GM18951 (cell line): ENCODE measurements around the gene SCML1.

ENCODE experiments used
- POLR2A ChIP-seq: IDR thresholded peaks from 4 replicates; pipeline ENCODE4 v1.6.1; 2011; ENCODE audit warnings: mild to moderate bottlenecking; ENCODE audit not compliant: insufficient read length, insufficient read depth; ENCODE audit errors: extremely low read depth
- in situ Hi-C: fragments of 300-500 bp; cut with MboI; formaldehyde crosslinking; loops from one replicate; pipeline ENCODE4 v1.12.0; 2022; ENCODE audit warnings: low sequenced_read_pairs, mixed read lengths, inconsistent platforms; ENCODE audit not compliant: unreplicated experiment

SCML1 gene

GRCh38 chrX:17736856-17737709 lies at the start of gene SCML1:
Gene SCML1 (plus strand): TSS chrX:17737493. CDS start chrX:17744187, 6,694 bp downstream.
- TF ChIP-seq POLR2A = no peak
- in situ Hi-C loops = no loop called here

GRCh38 chrX:17687648-17688047 lies 49.6 kb upstream of the SCML1 start:
- in situ Hi-C loops = loop anchor here (25.0 kb wide), 2 partner anchors 150 to 450 kb away; no protein-coding TSS in a partner anchor
- TF ChIP-seq POLR2A = no peak

GRCh38 chrX:17689971-17690409 lies 47.3 kb upstream of the SCML1 start:
- no peak for TF ChIP-seq POLR2A
- in situ Hi-C loops = loop anchor here (25.0 kb wide), 2 partner anchors 153 to 453 kb away; no protein-coding TSS in a partner anchor

GRCh38 chrX:17692709-17693346 lies 44.5 kb upstream of the SCML1 start:
- no peak for TF ChIP-seq POLR2A
- in situ Hi-C loops = loop anchor here (25.0 kb wide), 2 partner anchors 156 to 456 kb away; no protein-coding TSS in a partner anchor

GRCh38 chrX:17697191-17697590 lies 40.1 kb upstream of the SCML1 start:
- in situ Hi-C loops = loop anchor here (25.0 kb wide), 2 partner anchors 160 to 460 kb away; no protein-coding TSS in a partner anchor
- no peak for TF ChIP-seq POLR2A

GRCh38 chrX:17700976-17701375 lies 36.3 kb upstream of the SCML1 start:
- in situ Hi-C loops = no loop called here
- TF ChIP-seq POLR2A = no peak

GRCh38 chrX:17703201-17703600 lies 34.1 kb upstream of the SCML1 start:
- TF ChIP-seq POLR2A = no peak
- in situ Hi-C loops = no loop called here

GRCh38 chrX:17705211-17705610 lies 32.1 kb upstream of the SCML1 start:
- in situ Hi-C loops = no loop called here
- TF ChIP-seq POLR2A = no peak

- TF ChIP-seq POLR2A = no peak
- in situ Hi-C loops = no loop called here
Observed at GRCh38 chrX:17706676-17707075, 30.6 kb upstream of the SCML1 start.

GRCh38 chrX:17707731-17708130 lies 29.6 kb upstream of the SCML1 start:
- in situ Hi-C loops = no loop called here

GRCh38 chrX:17710871-17711301 lies 26.4 kb upstream of the SCML1 start:
- in situ Hi-C loops = no loop called here
- TF ChIP-seq POLR2A = no peak

More at GRCh38 chrX:17707731-17708130, 29.6 kb upstream of the SCML1 start:
- no peak for TF ChIP-seq POLR2A

- in situ Hi-C loops = no loop called here
- no peak for TF ChIP-seq POLR2A
Observed at GRCh38 chrX:17713288-17713687, 24.0 kb upstream of the SCML1 start.

- TF ChIP-seq POLR2A = no peak
- in situ Hi-C loops = no loop called here
Observed at GRCh38 chrX:17718649-17719165, 18.6 kb upstream of the SCML1 start.
